SU-DHL-6 (cell line): Measurements from ENCODE around the gene TAX1BP1.

Experiments
- H2AFZ ChIP-seq: fragments of 200-600 bp; sonication (generic); 2 replicates; pipeline ENCODE4 v1.6.1; 2014; ENCODE audit warnings: low read depth, mild to moderate bottlenecking, moderate library complexity, mixed read lengths, antibody characterized with exemption, low read length; ENCODE audit not compliant: severe bottlenecking
- H3F3A ChIP-seq: fragments of 200-600 bp; shearing (Covaris generic); 2 replicates; pipeline ENCODE4 v1.6.0; 2016; ENCODE audit warnings: antibody characterized with exemption, mild to moderate bottlenecking; ENCODE audit not compliant: insufficient read depth
- H3K27ac ChIP-seq: fragments of 200-600 bp; sonication (generic); 2 replicates; pipeline ENCODE4 v1.5.1; 2016; ENCODE audit warnings: low read depth, mild to moderate bottlenecking, low read length, moderate library complexity, mixed read lengths
- H3K27me3 ChIP-seq: fragments of 200-600 bp; sonication (generic), shearing (Covaris generic); 2 replicates; pipeline ENCODE4 v1.6.0; 2014; ENCODE audit warnings: mild to moderate bottlenecking, low read length
- H3K36me3 ChIP-seq: fragments of 200-600 bp; sonication (generic); 2 replicates; pipeline ENCODE4 v1.6.1; 2014; ENCODE audit warnings: mild to moderate bottlenecking, low read length, mixed read lengths
- H3K4me2 ChIP-seq: fragments of 300-600, 200-600 bp; shearing (Covaris generic), sonication (generic); 2 replicates; pipeline ENCODE4 v1.6.0; 2014; ENCODE audit warnings: low read length, low read depth, mild to moderate bottlenecking; ENCODE audit not compliant: poor library complexity, severe bottlenecking
- H3K4me3 ChIP-seq: fragments of 200-600 bp; sonication (generic); 2 replicates; pipeline ENCODE4 v1.5.1; 2014; ENCODE audit warnings: antibody characterized with exemption, low read length, mild to moderate bottlenecking, mixed read lengths; ENCODE audit not compliant: insufficient read depth, poor library complexity, severe bottlenecking
- H3K79me2 ChIP-seq: fragments of 200-600 bp; sonication (generic); 2 replicates; pipeline ENCODE4 v1.6.1; 2014; ENCODE audit warnings: mild to moderate bottlenecking, low read length, moderate library complexity; ENCODE audit not compliant: insufficient read depth
- H3K9ac ChIP-seq: fragments of 200-600 bp; sonication (generic); 2 replicates; pipeline ENCODE4 v1.7.0; 2014; ENCODE audit warnings: mild to moderate bottlenecking, low read length
- H3K9me2 ChIP-seq: fragments of 200-600 bp; sonication (generic); replicated peaks from 2 replicates; pipeline ENCODE4 v1.6.1; 2014; ENCODE audit warnings: low read length; ENCODE audit not compliant: insufficient read depth
- H3K9me3 ChIP-seq: fragments of 200-600 bp; sonication (generic); 2 replicates; pipeline ENCODE4 v1.6.1; 2014; ENCODE audit warnings: low read length, mixed read lengths; ENCODE audit not compliant: insufficient read depth
- H4K20me1 ChIP-seq: fragments of 200-600 bp; sonication (generic); 2 replicates; pipeline ENCODE4 v1.6.1; 2014; ENCODE audit warnings: low read depth, mild to moderate bottlenecking, antibody characterized with exemption, low read length, moderate library complexity, mixed read lengths
- EZH2phosphoT487 ChIP-seq: fragments of 200-600 bp; sonication (generic), shearing (Covaris generic); conservative IDR thresholded peaks from 2 replicates; pipeline ENCODE4 v1.6.1; 2018; ENCODE audit warnings: mild to moderate bottlenecking, antibody characterized with exemption, low read length, moderate library complexity, mixed read lengths
- TF ChIP-seq, protein P1 (sequence below): fragments of 200-600 bp; sonication (generic); IDR thresholded peaks from one replicate; pipeline ENCODE4 v1.5.1; 2017; ENCODE audit warnings: antibody characterized with exemption, mild to moderate bottlenecking, low read length, moderate library complexity; ENCODE audit not compliant: insufficient read depth, poor library complexity, severe bottlenecking

TAX1BP1 gene

DNA sequence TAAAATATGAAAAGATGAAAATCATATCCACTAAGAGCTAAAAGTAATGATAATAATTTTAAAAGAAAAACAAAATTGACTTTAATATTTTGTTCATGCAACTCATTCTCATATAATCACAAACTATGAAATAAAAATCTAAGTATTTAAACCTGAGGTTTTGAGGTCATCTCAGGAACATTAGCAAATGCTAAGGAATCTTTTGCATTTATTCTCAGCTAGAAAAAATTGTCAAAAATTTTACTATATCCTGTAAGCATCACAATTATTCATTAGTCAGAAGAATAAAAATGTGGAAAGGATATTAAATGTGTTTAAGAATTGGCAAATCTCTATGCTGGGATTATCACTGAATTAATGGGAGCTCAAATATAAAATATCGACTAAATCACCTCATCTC, 36.8 kb upstream of the TAX1BP1 start:
- no peaks in the 10 kb centered on the region for H3K9me3 ChIP-seq
- H3K4me3 ChIP-seq = no peak overlapping the region
- no peak overlapping the region for H3K4me2 ChIP-seq
- no peaks in the 10 kb centered on the region for H4K20me1 ChIP-seq
- TF ChIP-seq EZH2phosphoT487 = no peak
- TF ChIP-seq, protein P1, sequence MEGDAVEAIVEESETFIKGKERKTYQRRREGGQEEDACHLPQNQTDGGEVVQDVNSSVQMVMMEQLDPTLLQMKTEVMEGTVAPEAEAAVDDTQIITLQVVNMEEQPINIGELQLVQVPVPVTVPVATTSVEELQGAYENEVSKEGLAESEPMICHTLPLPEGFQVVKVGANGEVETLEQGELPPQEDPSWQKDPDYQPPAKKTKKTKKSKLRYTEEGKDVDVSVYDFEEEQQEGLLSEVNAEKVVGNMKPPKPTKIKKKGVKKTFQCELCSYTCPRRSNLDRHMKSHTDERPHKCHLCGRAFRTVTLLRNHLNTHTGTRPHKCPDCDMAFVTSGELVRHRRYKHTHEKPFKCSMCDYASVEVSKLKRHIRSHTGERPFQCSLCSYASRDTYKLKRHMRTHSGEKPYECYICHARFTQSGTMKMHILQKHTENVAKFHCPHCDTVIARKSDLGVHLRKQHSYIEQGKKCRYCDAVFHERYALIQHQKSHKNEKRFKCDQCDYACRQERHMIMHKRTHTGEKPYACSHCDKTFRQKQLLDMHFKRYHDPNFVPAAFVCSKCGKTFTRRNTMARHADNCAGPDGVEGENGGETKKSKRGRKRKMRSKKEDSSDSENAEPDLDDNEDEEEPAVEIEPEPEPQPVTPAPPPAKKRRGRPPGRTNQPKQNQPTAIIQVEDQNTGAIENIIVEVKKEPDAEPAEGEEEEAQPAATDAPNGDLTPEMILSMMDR = no peak
- H3K79me2 ChIP-seq = no peaks in the 10 kb centered on the region
- no peaks in the 10 kb centered on the region for H3K36me3 ChIP-seq
- no peaks in the 10 kb centered on the region for H3K9me2 ChIP-seq
- H3K27ac ChIP-seq = no peak overlapping the region
- H3K9ac ChIP-seq = no peak overlapping the region
- H3F3A ChIP-seq = no peaks in the 10 kb centered on the region
- H2AFZ ChIP-seq = no peak overlapping the region
- no peaks in the 10 kb centered on the region for H3K27me3 ChIP-seq

DNA sequence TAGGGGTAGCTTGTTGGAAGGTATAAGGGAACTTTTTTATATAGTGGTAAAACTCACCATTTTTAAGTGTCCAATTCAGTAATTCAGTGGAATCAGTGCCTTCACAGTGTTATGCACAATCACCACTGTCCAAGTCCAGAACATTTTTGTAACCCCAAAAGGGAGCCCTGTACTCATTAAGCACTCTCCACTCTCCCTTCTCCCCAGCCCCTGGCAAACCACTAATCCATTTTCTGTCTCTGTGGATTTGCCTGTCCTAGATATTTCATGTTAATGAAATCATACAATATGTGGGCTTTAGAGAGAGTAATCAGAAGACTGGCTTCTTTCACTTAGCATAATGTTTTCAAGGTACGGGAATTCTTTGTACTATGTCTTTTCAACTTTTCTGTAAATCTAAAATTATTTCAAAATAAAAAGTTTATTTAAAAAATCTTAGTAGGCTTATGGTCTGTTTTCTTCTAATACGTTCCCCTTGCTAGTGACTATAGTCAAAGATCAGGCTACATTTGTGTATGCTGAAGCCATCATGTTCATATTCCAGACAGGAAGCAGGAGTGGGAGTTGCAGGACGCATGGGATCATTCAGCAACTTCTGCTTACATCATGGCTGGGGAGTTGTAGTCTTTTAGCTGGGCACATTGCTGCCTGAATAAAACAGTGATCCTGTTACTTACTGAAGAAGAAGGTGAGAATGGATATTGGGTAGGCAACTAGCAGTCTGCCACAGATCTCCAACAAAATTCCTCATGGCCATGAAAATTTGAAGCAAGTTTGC, 35.4 kb upstream of the TAX1BP1 start:
- Histone ChIP-seq H3K27me3 (no peaks in the 10 kb centered on the region), H3K36me3 (no peaks in the 10 kb centered on the region), H3K27ac (no peak overlapping the region), H3K9me2 (no peaks in the 10 kb centered on the region), H4K20me1 (no peaks in the 10 kb centered on the region), H3K4me2 (no peak overlapping the region), H3K79me2 (no peaks in the 10 kb centered on the region), H3K9me3 (no peaks in the 10 kb centered on the region), H3F3A (no peaks in the 10 kb centered on the region), H3K4me3 (no peak overlapping the region), H3K9ac (no peak overlapping the region), H2AFZ (no peak overlapping the region)
- no peak for TF ChIP-seq EZH2phosphoT487
- TF ChIP-seq, protein P1 = no peak

DNA sequence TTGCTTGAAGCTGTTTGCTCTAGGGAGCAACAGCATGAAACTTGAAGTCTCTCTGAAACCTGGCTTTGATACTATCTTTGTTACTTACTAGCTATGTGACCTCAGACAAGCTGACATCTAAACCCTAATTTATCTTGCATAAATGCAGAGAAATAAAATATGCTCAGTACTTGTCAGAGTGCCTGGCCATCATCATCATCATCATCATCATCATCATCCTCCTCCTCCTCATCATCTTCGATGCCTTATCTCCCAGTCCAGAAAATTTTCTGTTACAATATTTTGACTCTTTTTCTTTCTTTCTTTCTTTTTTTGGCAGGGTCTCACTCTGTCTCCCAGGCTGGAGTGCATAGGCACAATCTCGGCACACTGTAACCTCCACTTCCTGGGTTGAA, 34.8 kb upstream of the TAX1BP1 start:
- no peak overlapping the region for H3K27ac ChIP-seq
- no peaks in the 10 kb centered on the region for H3K79me2 ChIP-seq
- no peak overlapping the region for H3K4me3 ChIP-seq
- no peaks in the 10 kb centered on the region for H3K36me3 ChIP-seq
- H3F3A ChIP-seq = no peaks in the 10 kb centered on the region
- H3K9me3 ChIP-seq = no peaks in the 10 kb centered on the region
- H3K9me2 ChIP-seq = no peaks in the 10 kb centered on the region
- H3K4me2 ChIP-seq = no peak overlapping the region
- no peak overlapping the region for H3K9ac ChIP-seq
- H3K27me3 ChIP-seq = no peaks in the 10 kb centered on the region
- no peak overlapping the region for H2AFZ ChIP-seq
- no peak for TF ChIP-seq EZH2phosphoT487
- TF ChIP-seq, protein P1 = no peak
- no peaks in the 10 kb centered on the region for H4K20me1 ChIP-seq
